ENCODE measurements around the gene LRRC36. TPM values are rescaled to one million over a fixed set of nuclear protein-coding genes. Genes with fewer than 3 reads are reported as not detected.

LRRC36 gene
- total and polyA plus RNA-seq, 2 of the 13 experiments (the other 11 are each of a cell fraction or from before 2014, with no cell fraction given) = 0.12 to 0.15 TPM

DNA sequence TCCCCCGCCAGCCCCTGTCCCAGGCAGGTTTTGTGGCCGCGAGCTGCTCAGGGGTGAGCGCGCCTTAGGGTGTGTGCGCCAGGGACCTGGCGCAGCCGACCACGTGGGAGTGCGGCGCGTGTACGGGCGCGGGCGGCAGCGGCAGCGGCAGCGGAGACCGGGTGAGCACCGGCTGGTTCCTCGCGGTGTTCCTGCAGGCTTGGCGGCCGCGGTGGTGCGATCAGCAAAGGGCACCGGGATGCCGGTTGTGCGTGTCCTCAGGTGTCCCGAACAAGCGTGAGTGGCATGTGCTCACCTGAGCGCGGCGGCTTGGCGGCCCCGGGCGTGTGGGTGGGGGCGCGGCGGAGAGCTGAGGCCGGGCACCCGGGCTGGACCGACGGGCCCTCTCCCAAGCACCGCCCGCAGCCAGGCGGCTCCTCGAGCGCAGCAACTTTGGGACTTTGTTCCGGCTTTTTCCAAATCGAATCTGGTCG, 103.9 kb downstream of the LRRC36 start (continued):
- TF ChIP-seq SMYD3 (CRISPR knock-in tag; IDR thresholded peaks at IDR 0.05) (no peak), ZNF558 (CRISPR knock-in tag; IDR thresholded peaks at IDR 0.05; ENCODE audit: borderline replicate concordance) (no peak), FOSL2 (CRISPR knock-in tag; IDR thresholded peaks at IDR 0.05) (no peak), SOX13 (IDR thresholded peaks at IDR 0.05) (no peak; the same call in 1 of the 2 replicates), SOX13 (CRISPR knock-in tag; conservative IDR thresholded peaks at IDR 0.05 in 1 of 2, IDR thresholded peaks at IDR 0.05 in 1 of 2) (no peak), ZSCAN29 (CRISPR knock-in tag; conservative IDR thresholded peaks at IDR 0.05) (peak; percentile 89), KDM6A (CRISPR knock-in tag; IDR thresholded peaks at IDR 0.05; ENCODE audit: low read depth) (no peak), MIER3 (CRISPR knock-in tag; IDR thresholded peaks at IDR 0.05; ENCODE audit: borderline replicate concordance) (no peak), ZNF556 (CRISPR knock-in tag; IDR thresholded peaks at IDR 0.05; ENCODE audit: borderline replicate concordance) (peak; percentile 73), ZNF782 (CRISPR knock-in tag; IDR thresholded peaks at IDR 0.05; ENCODE audit: borderline replicate concordance) (peak; percentile 91; the same call in 1 of the 2 replicates), GPN1 (CRISPR knock-in tag; IDR thresholded peaks at IDR 0.05; ENCODE audit: borderline replicate concordance) (no peak; the same call in none of the 2 replicates), EZH2 (conservative IDR thresholded peaks at IDR 0.05; ENCODE audit: low read depth, low read length) (no peak), SNAPC2 (CRISPR knock-in tag; IDR thresholded peaks at IDR 0.05) (no peak), HDAC2 (CRISPR knock-in tag; IDR thresholded peaks at IDR 0.05) (peak; percentile 31; the same call in 1 of the 2 replicates), ZNF296 (CRISPR knock-in tag; conservative IDR thresholded peaks at IDR 0.05) (no peak)
- TF ChIP-seq, protein P1, sequence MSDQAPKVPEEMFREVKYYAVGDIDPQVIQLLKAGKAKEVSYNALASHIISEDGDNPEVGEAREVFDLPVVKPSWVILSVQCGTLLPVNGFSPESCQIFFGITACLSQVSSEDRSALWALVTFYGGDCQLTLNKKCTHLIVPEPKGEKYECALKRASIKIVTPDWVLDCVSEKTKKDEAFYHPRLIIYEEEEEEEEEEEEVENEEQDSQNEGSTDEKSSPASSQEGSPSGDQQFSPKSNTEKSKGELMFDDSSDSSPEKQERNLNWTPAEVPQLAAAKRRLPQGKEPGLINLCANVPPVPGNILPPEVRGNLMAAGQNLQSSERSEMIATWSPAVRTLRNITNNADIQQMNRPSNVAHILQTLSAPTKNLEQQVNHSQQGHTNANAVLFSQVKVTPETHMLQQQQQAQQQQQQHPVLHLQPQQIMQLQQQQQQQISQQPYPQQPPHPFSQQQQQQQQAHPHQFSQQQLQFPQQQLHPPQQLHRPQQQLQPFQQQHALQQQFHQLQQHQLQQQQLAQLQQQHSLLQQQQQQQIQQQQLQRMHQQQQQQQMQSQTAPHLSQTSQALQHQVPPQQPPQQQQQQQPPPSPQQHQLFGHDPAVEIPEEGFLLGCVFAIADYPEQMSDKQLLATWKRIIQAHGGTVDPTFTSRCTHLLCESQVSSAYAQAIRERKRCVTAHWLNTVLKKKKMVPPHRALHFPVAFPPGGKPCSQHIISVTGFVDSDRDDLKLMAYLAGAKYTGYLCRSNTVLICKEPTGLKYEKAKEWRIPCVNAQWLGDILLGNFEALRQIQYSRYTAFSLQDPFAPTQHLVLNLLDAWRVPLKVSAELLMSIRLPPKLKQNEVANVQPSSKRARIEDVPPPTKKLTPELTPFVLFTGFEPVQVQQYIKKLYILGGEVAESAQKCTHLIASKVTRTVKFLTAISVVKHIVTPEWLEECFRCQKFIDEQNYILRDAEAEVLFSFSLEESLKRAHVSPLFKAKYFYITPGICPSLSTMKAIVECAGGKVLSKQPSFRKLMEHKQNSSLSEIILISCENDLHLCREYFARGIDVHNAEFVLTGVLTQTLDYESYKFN (CRISPR knock-in tag; conservative IDR thresholded peaks at IDR 0.05) = 0 out of 2 replicates have a peak, but pooled peaks have one; percentile 49
- TF ChIP-seq, protein P2, sequence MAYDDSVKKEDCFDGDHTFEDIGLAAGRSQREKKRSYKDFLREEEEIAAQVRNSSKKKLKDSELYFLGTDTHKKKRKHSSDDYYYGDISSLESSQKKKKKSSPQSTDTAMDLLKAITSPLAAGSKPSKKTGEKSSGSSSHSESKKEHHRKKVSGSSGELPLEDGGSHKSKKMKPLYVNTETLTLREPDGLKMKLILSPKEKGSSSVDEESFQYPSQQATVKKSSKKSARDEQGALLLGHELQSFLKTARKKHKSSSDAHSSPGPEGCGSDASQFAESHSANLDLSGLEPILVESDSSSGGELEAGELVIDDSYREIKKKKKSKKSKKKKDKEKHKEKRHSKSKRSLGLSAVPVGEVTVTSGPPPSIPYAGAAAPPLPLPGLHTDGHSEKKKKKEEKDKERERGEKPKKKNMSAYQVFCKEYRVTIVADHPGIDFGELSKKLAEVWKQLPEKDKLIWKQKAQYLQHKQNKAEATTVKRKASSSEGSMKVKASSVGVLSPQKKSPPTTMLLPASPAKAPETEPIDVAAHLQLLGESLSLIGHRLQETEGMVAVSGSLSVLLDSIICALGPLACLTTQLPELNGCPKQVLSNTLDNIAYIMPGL (CRISPR knock-in tag; IDR thresholded peaks at IDR 0.05; ENCODE audit: borderline replicate concordance in 1 of 2, low read depth in 1 of 2) = peak in 1 of 2 experiments; percentile 70; a peak in 2 of 4 replicates
- TF ChIP-seq, protein P3, sequence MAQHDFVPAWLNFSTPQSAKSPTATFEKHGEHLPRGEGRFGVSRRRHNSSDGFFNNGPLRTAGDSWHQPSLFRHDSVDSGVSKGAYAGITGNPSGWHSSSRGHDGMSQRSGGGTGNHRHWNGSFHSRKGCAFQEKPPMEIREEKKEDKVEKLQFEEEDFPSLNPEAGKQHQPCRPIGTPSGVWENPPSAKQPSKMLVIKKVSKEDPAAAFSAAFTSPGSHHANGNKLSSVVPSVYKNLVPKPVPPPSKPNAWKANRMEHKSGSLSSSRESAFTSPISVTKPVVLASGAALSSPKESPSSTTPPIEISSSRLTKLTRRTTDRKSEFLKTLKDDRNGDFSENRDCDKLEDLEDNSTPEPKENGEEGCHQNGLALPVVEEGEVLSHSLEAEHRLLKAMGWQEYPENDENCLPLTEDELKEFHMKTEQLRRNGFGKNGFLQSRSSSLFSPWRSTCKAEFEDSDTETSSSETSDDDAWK (CRISPR knock-in tag; IDR thresholded peaks at IDR 0.05) = no peak
- TF ChIP-seq, protein P4, sequence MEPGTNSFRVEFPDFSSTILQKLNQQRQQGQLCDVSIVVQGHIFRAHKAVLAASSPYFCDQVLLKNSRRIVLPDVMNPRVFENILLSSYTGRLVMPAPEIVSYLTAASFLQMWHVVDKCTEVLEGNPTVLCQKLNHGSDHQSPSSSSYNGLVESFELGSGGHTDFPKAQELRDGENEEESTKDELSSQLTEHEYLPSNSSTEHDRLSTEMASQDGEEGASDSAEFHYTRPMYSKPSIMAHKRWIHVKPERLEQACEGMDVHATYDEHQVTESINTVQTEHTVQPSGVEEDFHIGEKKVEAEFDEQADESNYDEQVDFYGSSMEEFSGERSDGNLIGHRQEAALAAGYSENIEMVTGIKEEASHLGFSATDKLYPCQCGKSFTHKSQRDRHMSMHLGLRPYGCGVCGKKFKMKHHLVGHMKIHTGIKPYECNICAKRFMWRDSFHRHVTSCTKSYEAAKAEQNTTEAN (CRISPR knock-in tag; conservative IDR thresholded peaks at IDR 0.05) = peak; percentile 63
- TF ChIP-seq, protein P5, sequence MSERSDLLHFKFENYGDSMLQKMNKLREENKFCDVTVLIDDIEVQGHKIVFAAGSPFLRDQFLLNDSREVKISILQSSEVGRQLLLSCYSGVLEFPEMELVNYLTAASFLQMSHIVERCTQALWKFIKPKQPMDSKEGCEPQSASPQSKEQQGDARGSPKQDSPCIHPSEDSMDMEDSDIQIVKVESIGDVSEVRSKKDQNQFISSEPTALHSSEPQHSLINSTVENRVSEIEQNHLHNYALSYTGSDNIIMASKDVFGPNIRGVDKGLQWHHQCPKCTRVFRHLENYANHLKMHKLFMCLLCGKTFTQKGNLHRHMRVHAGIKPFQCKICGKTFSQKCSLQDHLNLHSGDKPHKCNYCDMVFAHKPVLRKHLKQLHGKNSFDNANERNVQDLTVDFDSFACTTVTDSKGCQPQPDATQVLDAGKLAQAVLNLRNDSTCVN (CRISPR knock-in tag; IDR thresholded peaks at IDR 0.05; ENCODE audit: borderline replicate concordance) = 0 out of 2 replicates have a peak, but pooled peaks have one; percentile 11
